ENCODE measurements around the gene GPC6. TPM values are rescaled to one million over a fixed set of nuclear protein-coding genes. Genes with fewer than 3 reads are reported as not detected.

GPC6 gene
- total RNA-seq, 1 experiment from 2014 or later: 0.22 TPM

GRCh38 chr13:93222976-93223375 lies 3.6 kb upstream of the GPC6 start:
- H3K9me3 ChIP-seq (ENCODE audit: control insufficient read depth in 1 of 2, insufficient read depth in 1 of 2, low read depth in 1 of 2, low read length in 2 of 2): peaks cover 8 to 24% of the 10 kb centered on the region in 2 experiments; a peak in 2 of 4 replicates
- intact Hi-C loops (cut with micrococcal nuclease): no loop called here
- ATAC-seq: no peak
- no peak for DNase-seq (ENCODE audit: low read depth, low spot score)
- H3K4me3 ChIP-seq (replicated peaks in 1 of 2; ENCODE audit: low read depth in 1 of 2, low read length in 2 of 2): no peak overlapping the region
- no peaks in the 10 kb centered on the region for H4K20me1 ChIP-seq (ENCODE audit: insufficient read depth)
- H3K27me3 ChIP-seq (ENCODE audit: insufficient read depth, low read length): no peaks in the 10 kb centered on the region
- BruUV-seq (replicated peaks): no TSS peak
- no peaks in the 10 kb centered on the region for H3K4me1 ChIP-seq (ENCODE audit: control insufficient read depth in 1 of 2, insufficient read depth in 2 of 2, low read length in 2 of 2)
- H3K79me2 ChIP-seq (ENCODE audit: insufficient read depth, low read length): no peaks in the 10 kb centered on the region
- no peak for TF ChIP-seq MAX (IDR thresholded peaks at IDR 0.05)
- TF ChIP-seq SP1 (IDR thresholded peaks at IDR 0.05; ENCODE audit: low read depth): no peak
- no peak for TF ChIP-seq YY1 (IDR thresholded peaks at IDR 0.05; ENCODE audit: extremely low read depth, insufficient replicate concordance, low read depth, low read length)
- no peak for TF ChIP-seq CEBPB (IDR thresholded peaks at IDR 0.05; ENCODE audit: low read depth)
- TF ChIP-seq EGR1 (IDR thresholded peaks at IDR 0.05; ENCODE audit: low read depth): no peak
- TF ChIP-seq ZBTB33 (IDR thresholded peaks at IDR 0.05; ENCODE audit: extremely low read depth, insufficient replicate concordance, low read length): no peak
- no peak for TF ChIP-seq POLR2AphosphoS5 (IDR thresholded peaks at IDR 0.05; ENCODE audit: low read depth, low read length)
- no peak for TF ChIP-seq EZH2 (IDR thresholded peaks at IDR 0.05)
- no peak for TF ChIP-seq CBX3 (IDR thresholded peaks at IDR 0.05; ENCODE audit: low read depth)
- no peak for TF ChIP-seq ELF1 (IDR thresholded peaks at IDR 0.05; ENCODE audit: borderline replicate concordance, low read depth)
- TF ChIP-seq JUND (IDR thresholded peaks at IDR 0.05): no peak
- no peak for TF ChIP-seq CTCF (IDR thresholded peaks at IDR 0.05 in 2 of 3, conservative IDR thresholded peaks at IDR 0.05 in 1 of 3; ENCODE audit: borderline replicate concordance in 1 of 3, insufficient read depth in 1 of 3, low read depth in 2 of 3, low read length in 2 of 3)
- TF ChIP-seq FOSL1 (IDR thresholded peaks at IDR 0.05; ENCODE audit: low read depth): no peak
- no peaks in the 10 kb centered on the region for H3K9me2 ChIP-seq (ENCODE audit: insufficient read depth)
- RAD21 ChIA-PET (ENCODE audit: low non-redundant PET in 1 of 2, low total read pairs in 2 of 2, uncharacterized antibody in 2 of 2, unreplicated experiment in 2 of 2): no interaction called here
- no peak overlapping the region for H3K4me2 ChIP-seq (ENCODE audit: low read length)
- CTCF ChIA-PET: no interaction called here
- POLR2A ChIA-PET: no interaction called here
- no peak overlapping the region for H2AFZ ChIP-seq (ENCODE audit: low read depth, low read length, poor library complexity, severe bottlenecking)
- H3K27ac ChIP-seq (ENCODE audit: low read depth, low read length): no peak overlapping the region
- H3K9ac ChIP-seq (ENCODE audit: low read length): no peak overlapping the region
- H3K36me3 ChIP-seq (ENCODE audit: control insufficient read depth in 1 of 2, insufficient read depth in 2 of 2, low read length in 2 of 2): no peaks in the 10 kb centered on the region
